GM21528 (cell line): ENCODE measurements around the gene OR10J1.

Experiments
- ATAC-seq: cut with Tn5 transposase; IDR thresholded peaks from one replicate; pipeline ENCODE4 v1.9.1; 2021; ENCODE audit warnings: mild to moderate bottlenecking, moderate library complexity; ENCODE audit not compliant: unreplicated experiment, low FRiP score

Gene OR10J1

DNA sequence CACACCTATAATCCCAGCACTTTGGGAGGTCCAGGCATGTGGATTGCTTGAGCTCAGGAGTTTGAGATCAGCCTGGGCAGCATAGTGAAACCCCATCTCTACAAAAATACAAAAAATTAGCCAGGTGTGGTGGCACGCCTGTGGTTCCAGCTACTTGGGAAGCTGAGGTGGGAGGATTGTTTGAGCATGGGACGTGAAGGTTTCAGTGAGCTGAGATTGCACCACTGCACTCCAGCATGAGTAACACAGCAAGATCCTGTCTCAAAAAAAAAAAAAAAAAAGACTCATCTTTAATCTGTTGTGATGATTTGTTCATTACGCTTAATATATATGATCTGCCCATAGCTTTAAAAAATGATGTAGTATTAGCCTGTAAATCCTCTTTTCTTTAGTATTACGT is 44.0 kb downstream of the OR10J1 start:
- ATAC-seq, result no peak
